Thyroid gland (tissue), 4 donors: Measurements from ENCODE around the gene SLC25A46.

Source experiments
- CTCF ChIP-seq, 6 experiments: fragments of 200-600 bp in 3 of 6; fragments of 450-650 bp in 3 of 6; sonication (generic) in 3 of 6; IDR thresholded peaks; one replicate each; pipeline ENCODE4 v1.5.1; 2016 to 2019; ENCODE audit warnings: antibody characterized with exemption in 6 of 6, mild to moderate bottlenecking in 2 of 6, inconsistent platforms in 1 of 6, moderate library complexity in 1 of 6
- POLR2A ChIP-seq, 2 donors: fragments of 450-650 bp; IDR thresholded peaks; one replicate each; pipeline ENCODE4 v1.6.1; 2017; ENCODE audit warnings: antibody characterized with exemption in 2 of 2, mild to moderate bottlenecking in 2 of 2, moderate library complexity in 1 of 2

- no peak for TF ChIP-seq CTCF (IDR thresholded peaks at IDR 0.05)
- TF ChIP-seq POLR2A (IDR thresholded peaks at IDR 0.05) = no peak
These were observed 70.2 kb downstream of the SLC25A46 start for GRCh38 chr5:110809006-110809405.
